Esophagus muscularis mucosa (tissue), 4 donors: ENCODE results near the gene KASH5. TPM values are rescaled to one million over a fixed set of nuclear protein-coding genes. Genes with fewer than 3 reads are reported as not detected.

ENCODE experiments used
- DNase-seq: peaks from one replicate; pipeline ENCODE4 v3.0.0-alpha.2; 2017; ENCODE audit errors: extremely low spot score
- H3K27ac ChIP-seq, 4 donors: fragments of 200-600 bp; sonication (generic); replicated peaks in 1 of 4; 1 replicate in 3 of 4; 2 replicates in 1 of 4; pipeline ENCODE4 v1.5.1; 2016 to 2019; ENCODE audit warnings: mild to moderate bottlenecking in 1 of 4
- H3K27me3 ChIP-seq, 4 donors: fragments of 200-600 bp; sonication (generic); one replicate each; pipeline versions ENCODE4 v1.5.1 to v1.6.0; 2016 to 2019
- H3K36me3 ChIP-seq, 4 donors: fragments of 200-600 bp; sonication (generic); one replicate each; pipeline ENCODE4 v1.5.1; 2016 to 2019
- H3K4me1 ChIP-seq, 4 donors: fragments of 200-600 bp; sonication (generic); one replicate each; pipeline ENCODE4 v1.5.1; 2016 to 2019
- H3K4me3 ChIP-seq, 4 donors: fragments of 200-600 bp; sonication (generic); 1 replicate in 2 of 4; 2 replicates in 2 of 4; pipeline ENCODE4 v1.5.1; 2016 to 2019; ENCODE audit warnings: mild to moderate bottlenecking in 4 of 4, moderate library complexity in 1 of 4
- H3K9me3 ChIP-seq, 4 donors: fragments of 200-600 bp; sonication (generic); 1 replicate in 3 of 4; 2 replicates in 1 of 4; pipeline ENCODE4 v1.5.1; 2016 to 2019
- EP300 ChIP-seq: sonication (generic); formaldehyde crosslinking; IDR thresholded peaks from one replicate; pipeline ENCODE4 v1.6.1; 2017; ENCODE audit warnings: antibody characterized with exemption
- POLR2A ChIP-seq: fragments of 450-650 bp; IDR thresholded peaks from one replicate; pipeline ENCODE4 v1.6.1; 2017; ENCODE audit warnings: antibody characterized with exemption, moderate library complexity, mild to moderate bottlenecking, low read depth
- POLR2AphosphoS5 ChIP-seq, 2 donors: sonication (generic); formaldehyde crosslinking; IDR thresholded peaks; one replicate each; pipeline ENCODE4 v1.6.1; 2017; ENCODE audit warnings: antibody characterized with exemption in 2 of 2
- WGBS: methylation state at CpG from one replicate; pipeline ENCODE4 v1.1.5; 2018; 5-methylcytosine and 5-hydroxymethylcytosine counted together
- intact Hi-C: fragments of 100-400 bp; cut with DNase I; formaldehyde crosslinking; loops from one replicate; pipeline ENCODE4 v1.15.1; 2023
- total RNA-seq, 4 donors: library from RNA; depleted of rRNA; stranded (reverse); fragments of >200 nt; gene quantifications; one replicate each; pipeline versions ENCODE4 v1.1.0 to v1.2.1, GENCODE V29; 2016
- TF ChIP-seq, protein P1 (sequence below), 3 experiments: fragments of 200-600 bp in 2 of 3; fragments of 450-650 bp in 1 of 3; sonication (generic) in 2 of 3; IDR thresholded peaks; one replicate each; pipeline ENCODE4 v1.5.1; 2017 to 2019; ENCODE audit warnings: antibody characterized with exemption in 3 of 3, mild to moderate bottlenecking in 2 of 3, moderate library complexity in 1 of 3

The KASH5 gene
- total RNA-seq, 4 donors from 2014 or later = not detected

DNA sequence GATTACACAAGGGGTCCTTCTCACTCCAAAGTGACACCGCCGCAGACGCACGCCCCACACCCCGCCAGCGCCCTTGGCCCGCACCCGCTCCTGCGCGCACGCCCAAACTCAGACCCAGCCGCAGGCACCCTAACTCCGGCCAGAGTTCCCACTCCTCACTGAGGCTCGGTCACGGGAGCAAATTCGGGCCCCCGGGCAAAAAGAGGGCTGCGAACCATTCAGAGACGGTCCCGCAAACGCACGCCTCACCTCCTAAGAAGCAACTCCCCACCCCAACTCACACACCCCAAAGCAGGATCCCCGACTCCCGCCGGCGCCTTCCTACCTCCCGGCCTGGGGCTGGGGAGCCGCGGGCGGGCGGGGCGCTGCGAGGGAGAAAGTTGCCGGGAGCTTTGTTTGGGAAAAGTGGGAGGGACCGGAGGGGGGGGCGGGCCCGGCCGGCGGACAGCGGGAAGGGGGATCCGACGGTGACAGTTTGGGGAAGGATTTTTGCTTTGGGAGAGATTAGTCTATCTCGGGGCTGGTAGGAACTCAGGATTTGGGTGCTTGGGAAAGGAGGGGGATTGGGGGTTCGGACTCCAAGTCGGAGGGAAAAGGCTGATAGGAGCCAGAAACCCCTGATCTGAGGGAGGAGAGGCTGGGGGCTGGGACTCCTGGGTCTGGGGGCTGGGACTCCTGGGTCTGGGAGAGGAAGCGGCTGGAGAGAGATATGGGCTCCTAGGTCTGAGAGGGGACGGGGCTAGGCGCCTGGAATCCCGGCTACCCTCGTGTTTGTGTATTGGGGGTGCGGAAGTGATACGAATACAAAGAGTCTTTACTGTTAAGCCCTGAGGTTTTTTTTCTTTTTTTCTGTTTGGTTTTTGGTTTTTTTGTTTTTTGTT lies 25.8 kb upstream of the KASH5 start, which contains the start of gene TEAD2:
Gene TEAD2, minus strand, starts transcription at position 369 of the 881 bp plus-strand sequence. CDS start 2,341 bp downstream, outside the sequence.
- TF ChIP-seq POLR2AphosphoS5 (IDR thresholded peaks at IDR 0.05) (peak; percentile 84 to 89), EP300 (no peak)
- peaks cover 10 to 26% (median 25%) of the 10 kb centered on the region in 4 donors for H3K36me3 ChIP-seq
- no peaks in the 10 kb centered on the region for H3K9me3 ChIP-seq
- peak; percentile 94 for DNase-seq
- peak within 1 kb of the TSS; percentile 88 to 97 (median 94) for H3K27ac ChIP-seq
- H3K4me1 ChIP-seq = peaks cover 7 to 50% (median 45%) of the 10 kb centered on the region in 4 donors
- 1% methylated on average over 40 of the region's 52 CpGs for WGBS
- peak within 1 kb of the TSS; percentile 59 to 97 (median 90) for H3K4me3 ChIP-seq
- intact Hi-C loops = no loop called here
- no peaks in the 10 kb centered on the region for H3K27me3 ChIP-seq

DNA sequence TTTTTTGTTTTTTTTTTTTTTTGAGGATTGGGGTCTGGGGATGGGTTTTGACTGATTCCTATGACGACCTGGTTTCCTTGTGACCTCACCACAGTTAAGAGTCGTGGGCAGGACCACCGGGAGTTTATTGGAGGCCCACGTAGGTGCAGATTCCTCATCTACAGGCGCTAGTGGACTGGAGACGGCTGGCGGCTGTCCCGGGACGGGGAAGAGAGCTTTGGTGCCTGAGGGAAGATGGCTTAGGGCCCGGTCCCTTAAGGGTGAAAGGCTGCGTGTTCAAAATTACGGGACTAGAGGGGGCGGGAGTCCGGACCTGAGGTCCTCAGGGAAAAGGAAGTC lies 25.2 kb upstream of the KASH5 start:
- Histone ChIP-seq H3K36me3 (peaks cover 4 to 20% (median 19%) of the 10 kb centered on the region in 4 donors), H3K9me3 (no peaks in the 10 kb centered on the region), H3K27ac (peak overlapping the region; percentile 88 to 97 (median 94)), H3K27me3 (no peaks in the 10 kb centered on the region), H3K4me1 (peaks cover 7 to 44% (median 41%) of the 10 kb centered on the region in 4 donors), H3K4me3 (peak overlapping the region; percentile 59 to 97 (median 90))
- DNase-seq = no peak
- intact Hi-C loops = no loop called here
- TF ChIP-seq EP300 (no peak), POLR2A (no peak), POLR2AphosphoS5 (IDR thresholded peaks at IDR 0.05) (no peak)
- TF ChIP-seq, protein P1, sequence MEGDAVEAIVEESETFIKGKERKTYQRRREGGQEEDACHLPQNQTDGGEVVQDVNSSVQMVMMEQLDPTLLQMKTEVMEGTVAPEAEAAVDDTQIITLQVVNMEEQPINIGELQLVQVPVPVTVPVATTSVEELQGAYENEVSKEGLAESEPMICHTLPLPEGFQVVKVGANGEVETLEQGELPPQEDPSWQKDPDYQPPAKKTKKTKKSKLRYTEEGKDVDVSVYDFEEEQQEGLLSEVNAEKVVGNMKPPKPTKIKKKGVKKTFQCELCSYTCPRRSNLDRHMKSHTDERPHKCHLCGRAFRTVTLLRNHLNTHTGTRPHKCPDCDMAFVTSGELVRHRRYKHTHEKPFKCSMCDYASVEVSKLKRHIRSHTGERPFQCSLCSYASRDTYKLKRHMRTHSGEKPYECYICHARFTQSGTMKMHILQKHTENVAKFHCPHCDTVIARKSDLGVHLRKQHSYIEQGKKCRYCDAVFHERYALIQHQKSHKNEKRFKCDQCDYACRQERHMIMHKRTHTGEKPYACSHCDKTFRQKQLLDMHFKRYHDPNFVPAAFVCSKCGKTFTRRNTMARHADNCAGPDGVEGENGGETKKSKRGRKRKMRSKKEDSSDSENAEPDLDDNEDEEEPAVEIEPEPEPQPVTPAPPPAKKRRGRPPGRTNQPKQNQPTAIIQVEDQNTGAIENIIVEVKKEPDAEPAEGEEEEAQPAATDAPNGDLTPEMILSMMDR (IDR thresholded peaks at IDR 0.05) = no peak
- WGBS = 0% methylated on average over 14 of the region's 14 CpGs

DNA sequence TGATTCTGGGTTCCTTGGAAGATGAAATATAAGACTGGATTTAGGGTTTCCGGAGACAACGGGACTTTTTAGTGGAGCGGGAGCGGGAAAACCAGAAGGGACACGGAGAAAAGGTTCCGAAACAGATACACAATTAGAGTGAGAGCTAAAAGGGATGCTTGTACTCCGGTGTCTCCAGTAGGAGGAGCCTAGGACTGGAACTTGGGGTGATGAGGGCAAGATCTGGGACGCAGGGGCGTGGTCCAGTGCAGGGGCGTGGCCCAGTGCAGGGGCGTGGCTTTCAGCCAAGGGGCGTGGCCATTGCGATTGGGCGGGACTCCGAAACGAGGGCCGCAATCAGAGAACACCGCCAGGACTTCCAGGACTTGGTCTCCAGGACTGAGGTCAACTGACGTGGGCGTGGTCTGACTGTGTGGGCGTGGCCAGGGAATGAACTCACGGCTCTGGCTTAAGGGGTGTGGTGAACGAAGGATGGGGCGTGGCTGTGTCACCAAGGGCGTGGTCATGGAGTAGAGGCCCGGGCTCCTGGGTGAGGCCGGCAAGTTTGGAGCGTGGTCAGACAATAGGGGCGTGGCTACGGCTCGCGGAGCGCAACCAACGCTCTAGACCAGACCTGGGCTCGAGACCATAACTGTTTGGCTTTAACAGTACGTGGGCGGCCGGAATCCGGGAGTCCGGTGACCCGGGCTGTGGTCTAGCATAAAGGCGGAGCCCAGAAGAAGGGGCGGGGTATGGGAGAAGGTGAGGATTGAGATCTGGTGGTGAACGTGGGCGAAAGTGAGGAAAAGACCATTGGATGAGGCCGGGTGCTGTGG lies 24.6 kb upstream of the KASH5 start, which contains the start of gene DKKL1:
Gene DKKL1, plus strand, starts transcription at position 610 of the 815 bp plus-strand sequence. Its CDS starts 122 bp downstream, at position 732.
- peak within 1 kb of the TSS; percentile 88 to 97 (median 94) for H3K27ac ChIP-seq
- peak within 1 kb of the TSS; percentile 59 to 97 (median 90) for H3K4me3 ChIP-seq
- no peaks in the 10 kb centered on the region for H3K27me3 ChIP-seq
- intact Hi-C loops = loop anchor here (2.0 kb wide), 1 partner anchor 77 kb away; the partner anchor contains the start of gene SLC17A7
- peak; percentile 100 for DNase-seq
- peaks cover 4 to 14% (median 13%) of the 10 kb centered on the region in 4 donors for H3K36me3 ChIP-seq
- TF ChIP-seq POLR2A (peak; percentile 48), POLR2AphosphoS5 (IDR thresholded peaks at IDR 0.05) (peak; percentile 87 to 96), EP300 (no peak)
- TF ChIP-seq, protein P1 (IDR thresholded peaks at IDR 0.05) = peak; percentile 16 to 33 (median 22)
- peaks cover 7 to 40% (median 38%) of the 10 kb centered on the region in 4 donors for H3K4me1 ChIP-seq
- WGBS = 4% methylated on average over 32 of the region's 46 CpGs
- peaks cover 0 to under 1% (median 0%) of the 10 kb centered on the region in 4 donors for H3K9me3 ChIP-seq

- no peak for DNase-seq
- Histone ChIP-seq H3K4me3 (peak overlapping the region; percentile 59 to 97 (median 90)), H3K36me3 (peaks cover under 1 to 7% (median 6%) of the 10 kb centered on the region in 4 donors), H3K27me3 (no peaks in the 10 kb centered on the region), H3K4me1 (peaks cover 7 to 38% (median 37%) of the 10 kb centered on the region in 4 donors), H3K27ac (peak overlapping the region; percentile 88 to 97 (median 94)), H3K9me3 (peaks cover 0 to 8% (median 6%) of the 10 kb centered on the region in 4 donors)
- WGBS = 65% methylated on average over 27 of the region's 27 CpGs
- intact Hi-C loops = loop anchor here (2.0 kb wide), 1 partner anchor 77 kb away; the partner anchor contains the start of gene SLC17A7
- TF ChIP-seq, protein P1 (IDR thresholded peaks at IDR 0.05) = no peak
- TF ChIP-seq POLR2AphosphoS5 (IDR thresholded peaks at IDR 0.05) (no peak), POLR2A (no peak), EP300 (no peak)
These were observed 23.8 kb upstream of the KASH5 start for GRCh38 chr19:49364083-49364737.
